ENCODE measurements around the gene XPO6.

XPO6 gene

DNA sequence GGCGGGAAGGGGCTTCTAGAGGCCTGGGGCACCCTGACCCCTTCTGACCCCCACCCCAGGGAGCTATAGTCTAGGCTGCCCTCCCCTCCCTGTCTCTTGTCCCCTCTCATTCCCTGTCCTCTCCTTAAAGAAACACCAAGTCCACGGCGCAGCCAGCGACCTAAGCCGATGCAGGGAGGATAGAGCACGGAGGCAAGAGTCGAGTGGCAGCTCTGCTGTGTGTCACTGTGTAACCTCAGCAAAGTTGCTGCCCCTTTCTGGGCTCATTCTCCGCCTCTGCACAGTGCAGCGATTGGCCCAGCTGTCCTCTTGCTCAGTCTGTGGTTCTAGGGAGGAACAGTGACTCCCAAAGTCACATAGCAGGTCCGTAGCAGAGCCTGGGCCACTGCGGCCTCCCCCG lies 44.1 kb upstream of the XPO6 start (continued):
- TF ChIP-seq, protein P1, sequence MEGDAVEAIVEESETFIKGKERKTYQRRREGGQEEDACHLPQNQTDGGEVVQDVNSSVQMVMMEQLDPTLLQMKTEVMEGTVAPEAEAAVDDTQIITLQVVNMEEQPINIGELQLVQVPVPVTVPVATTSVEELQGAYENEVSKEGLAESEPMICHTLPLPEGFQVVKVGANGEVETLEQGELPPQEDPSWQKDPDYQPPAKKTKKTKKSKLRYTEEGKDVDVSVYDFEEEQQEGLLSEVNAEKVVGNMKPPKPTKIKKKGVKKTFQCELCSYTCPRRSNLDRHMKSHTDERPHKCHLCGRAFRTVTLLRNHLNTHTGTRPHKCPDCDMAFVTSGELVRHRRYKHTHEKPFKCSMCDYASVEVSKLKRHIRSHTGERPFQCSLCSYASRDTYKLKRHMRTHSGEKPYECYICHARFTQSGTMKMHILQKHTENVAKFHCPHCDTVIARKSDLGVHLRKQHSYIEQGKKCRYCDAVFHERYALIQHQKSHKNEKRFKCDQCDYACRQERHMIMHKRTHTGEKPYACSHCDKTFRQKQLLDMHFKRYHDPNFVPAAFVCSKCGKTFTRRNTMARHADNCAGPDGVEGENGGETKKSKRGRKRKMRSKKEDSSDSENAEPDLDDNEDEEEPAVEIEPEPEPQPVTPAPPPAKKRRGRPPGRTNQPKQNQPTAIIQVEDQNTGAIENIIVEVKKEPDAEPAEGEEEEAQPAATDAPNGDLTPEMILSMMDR (tag by site-specific recombination; IDR thresholded peaks at IDR 0.05), result no peak
- TF ChIP-seq, protein P2, sequence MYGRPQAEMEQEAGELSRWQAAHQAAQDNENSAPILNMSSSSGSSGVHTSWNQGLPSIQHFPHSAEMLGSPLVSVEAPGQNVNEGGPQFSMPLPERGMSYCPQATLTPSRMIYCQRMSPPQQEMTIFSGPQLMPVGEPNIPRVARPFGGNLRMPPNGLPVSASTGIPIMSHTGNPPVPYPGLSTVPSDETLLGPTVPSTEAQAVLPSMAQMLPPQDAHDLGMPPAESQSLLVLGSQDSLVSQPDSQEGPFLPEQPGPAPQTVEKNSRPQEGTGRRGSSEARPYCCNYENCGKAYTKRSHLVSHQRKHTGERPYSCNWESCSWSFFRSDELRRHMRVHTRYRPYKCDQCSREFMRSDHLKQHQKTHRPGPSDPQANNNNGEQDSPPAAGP (tag by site-specific recombination; IDR thresholded peaks at IDR 0.05), result no peak
- no peak for TF ChIP-seq KLF7 (tag by site-specific recombination; IDR thresholded peaks at IDR 0.05; ENCODE audit: borderline replicate concordance)
- TF ChIP-seq ZNF302 (tag by site-specific recombination; IDR thresholded peaks at IDR 0.05; ENCODE audit: low read depth), result no peak
- TF ChIP-seq ZNF600 (tag by site-specific recombination; IDR thresholded peaks at IDR 0.05), result no peak
- no peak for TF ChIP-seq ZNF292 (tag by site-specific recombination; IDR thresholded peaks at IDR 0.05; ENCODE audit: borderline replicate concordance, low read depth)
- no peak for TF ChIP-seq ZNF175 (tag by site-specific recombination; IDR thresholded peaks at IDR 0.05)
- TF ChIP-seq HOXC10 (CRISPR knock-in tag; IDR thresholded peaks at IDR 0.05), result no peak
- TF ChIP-seq ZNF184 (tag by site-specific recombination; IDR thresholded peaks at IDR 0.05), result no peak
- TF ChIP-seq GLIS2 (tag by site-specific recombination; IDR thresholded peaks at IDR 0.05), result no peak

DNA sequence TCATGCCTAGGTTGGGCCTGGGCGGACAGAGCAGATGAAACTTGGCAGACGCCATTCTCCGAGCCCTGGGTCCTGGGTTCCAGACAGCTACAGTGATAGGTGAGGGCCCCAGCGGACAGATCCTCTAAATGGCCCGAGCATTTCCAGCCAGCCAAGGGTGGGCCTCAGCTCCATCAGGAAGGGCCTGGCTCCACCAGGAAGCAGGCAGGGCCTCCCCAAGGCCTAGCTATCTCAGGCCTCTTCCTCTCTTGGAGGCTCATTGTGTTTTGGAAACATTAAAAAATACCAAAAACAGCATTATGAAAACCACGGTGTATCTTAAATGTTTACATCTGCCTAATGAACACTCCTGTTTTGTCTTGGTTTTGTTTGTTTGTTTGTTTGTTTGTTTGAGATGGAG lies 42.4 kb upstream of the XPO6 start:
- Histone ChIP-seq H3K9me3 (ENCODE audit: control insufficient read depth, insufficient read depth, low read depth, low read length) (no peaks in the 10 kb centered on the region; the same call in 1 of the 2 replicates), H3K27ac (ENCODE audit: extremely low read depth, low read depth, low read length) (no peak overlapping the region), H3K36me3 (ENCODE audit: control insufficient read depth in 2 of 2, insufficient read depth in 1 of 2, low read length in 2 of 2) (no peaks in the 10 kb centered on the region), H3K4me1 (ENCODE audit: control insufficient read depth, insufficient read depth, low read length) (no peaks in the 10 kb centered on the region), H3K4me3 (ENCODE audit: low read depth, low read length) (no peak overlapping the region)
- TF ChIP-seq FEZF1 (tag by site-specific recombination; IDR thresholded peaks at IDR 0.05) (no peak), ZNF521 (tag by site-specific recombination; IDR thresholded peaks at IDR 0.05) (no peak), ZNF341 (tag by site-specific recombination; IDR thresholded peaks at IDR 0.05; ENCODE audit: low read depth) (no peak), ZBTB48 (tag by site-specific recombination; IDR thresholded peaks at IDR 0.05) (no peak), ZNF747 (tag by site-specific recombination; IDR thresholded peaks at IDR 0.05) (no peak), ZNF335 (tag by site-specific recombination; conservative IDR thresholded peaks at IDR 0.05) (no peak), ZNF501 (tag by site-specific recombination; IDR thresholded peaks at IDR 0.05) (no peak), GLI4 (tag by site-specific recombination; IDR thresholded peaks at IDR 0.05) (no peak), GLIS2 (tag by site-specific recombination; IDR thresholded peaks at IDR 0.05) (no peak), ZNF223 (tag by site-specific recombination; IDR thresholded peaks at IDR 0.05) (no peak), ZNF510 (tag by site-specific recombination; IDR thresholded peaks at IDR 0.05; ENCODE audit: insufficient replicate concordance) (no peak), ZNF629 (tag by site-specific recombination; IDR thresholded peaks at IDR 0.05) (no peak), KLF7 (tag by site-specific recombination; IDR thresholded peaks at IDR 0.05; ENCODE audit: borderline replicate concordance) (no peak)
- TF ChIP-seq, protein P3, sequence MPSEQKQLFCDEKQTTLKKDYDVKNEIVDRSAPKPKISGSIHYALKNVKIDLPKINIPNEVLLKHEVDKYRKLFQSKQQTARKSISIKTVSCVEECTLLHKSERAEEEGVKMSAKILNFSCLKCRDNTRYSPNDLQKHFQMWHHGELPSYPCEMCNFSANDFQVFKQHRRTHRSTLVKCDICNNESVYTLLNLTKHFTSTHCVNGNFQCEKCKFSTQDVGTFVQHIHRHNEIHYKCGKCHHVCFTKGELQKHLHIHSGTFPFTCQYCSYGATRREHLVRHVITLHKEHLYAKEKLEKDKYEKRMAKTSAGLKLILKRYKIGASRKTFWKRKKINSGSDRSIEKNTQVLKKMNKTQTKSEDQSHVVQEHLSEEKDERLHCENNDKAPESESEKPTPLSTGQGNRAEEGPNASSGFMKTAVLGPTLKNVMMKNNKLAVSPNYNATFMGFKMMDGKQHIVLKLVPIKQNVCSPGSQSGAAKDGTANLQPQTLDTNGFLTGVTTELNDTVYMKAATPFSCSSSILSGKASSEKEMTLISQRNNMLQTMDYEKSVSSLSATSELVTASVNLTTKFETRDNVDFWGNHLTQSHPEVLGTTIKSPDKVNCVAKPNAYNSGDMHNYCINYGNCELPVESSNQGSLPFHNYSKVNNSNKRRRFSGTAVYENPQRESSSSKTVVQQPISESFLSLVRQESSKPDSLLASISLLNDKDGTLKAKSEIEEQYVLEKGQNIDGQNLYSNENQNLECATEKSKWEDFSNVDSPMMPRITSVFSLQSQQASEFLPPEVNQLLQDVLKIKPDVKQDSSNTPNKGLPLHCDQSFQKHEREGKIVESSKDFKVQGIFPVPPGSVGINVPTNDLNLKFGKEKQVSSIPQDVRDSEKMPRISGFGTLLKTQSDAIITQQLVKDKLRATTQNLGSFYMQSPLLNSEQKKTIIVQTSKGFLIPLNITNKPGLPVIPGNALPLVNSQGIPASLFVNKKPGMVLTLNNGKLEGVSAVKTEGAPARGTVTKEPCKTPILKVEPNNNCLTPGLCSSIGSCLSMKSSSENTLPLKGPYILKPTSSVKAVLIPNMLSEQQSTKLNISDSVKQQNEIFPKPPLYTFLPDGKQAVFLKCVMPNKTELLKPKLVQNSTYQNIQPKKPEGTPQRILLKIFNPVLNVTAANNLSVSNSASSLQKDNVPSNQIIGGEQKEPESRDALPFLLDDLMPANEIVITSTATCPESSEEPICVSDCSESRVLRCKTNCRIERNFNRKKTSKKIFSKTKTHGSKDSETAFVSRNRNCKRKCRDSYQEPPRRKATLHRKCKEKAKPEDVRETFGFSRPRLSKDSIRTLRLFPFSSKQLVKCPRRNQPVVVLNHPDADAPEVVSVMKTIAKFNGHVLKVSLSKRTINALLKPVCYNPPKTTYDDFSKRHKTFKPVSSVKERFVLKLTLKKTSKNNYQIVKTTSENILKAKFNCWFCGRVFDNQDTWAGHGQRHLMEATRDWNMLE (tag by site-specific recombination; conservative IDR thresholded peaks at IDR 0.05; ENCODE audit: low read depth), result no peak
- POLR2A ChIA-PET, result no interaction called here
- CTCF ChIA-PET, result interaction anchor here (0.8 kb wide), 1 partner anchor 67 kb away, joined by 5 read pairs; no protein-coding TSS in a partner anchor

Data from HEK293 (cell line).